NCI-H345 (cell line): ENCODE measurements around the gene GNL3L.
"Not testable (repeated sequence)": the region's sequence is repeated elsewhere in the genome, so short reads cannot be mapped to it uniquely, and the experiment has no call there.

ENCODE experiments used
- DNase-seq: peaks from one replicate; lab custom pipeline; 2025; lab: John Stamatoyannopoulos, UW

Gene GNL3L

GRCh38 chrX:54561622-54562021, 31.6 kb downstream of the GNL3L start:
- DNase-seq, result no peak

- no peak for DNase-seq
Measured at GRCh38 chrX:54564936-54565335, 34.9 kb downstream of the GNL3L start.

GRCh38 chrX:54570332-54570731, 40.3 kb downstream of the GNL3L start:
- no peak for DNase-seq

- not testable (repeated sequence) for DNase-seq
Measured at GRCh38 chrX:54572641-54573040, 42.6 kb downstream of the GNL3L start.

- DNase-seq, result no peak
Measured at GRCh38 chrX:54597728-54598127, 67.7 kb downstream of the GNL3L start.

- DNase-seq, result no peak
Measured at GRCh38 chrX:54602563-54602962, 72.5 kb downstream of the GNL3L start.
